Stimulated activated CD8-positive, alpha-beta memory T cell treated with anti-CD3 and anti-CD28 coated beads, Interleukin-7, amount 100 ng/mL, for 48 hours (primary cell): ENCODE results near the gene HES4.
"Not testable (repeated sequence)": the region's sequence is repeated elsewhere in the genome, so short reads cannot be mapped to it uniquely, and the experiment has no call there.

Experiments
- DNase-seq, 2 donors: peaks; one replicate each; pipeline ENCODE4 v3.0.0-alpha.2; 2020; ENCODE audit warnings: low read depth in 1 of 2; ENCODE audit errors: extremely low read depth in 1 of 2

HES4 gene

GRCh38 chr1:981491-981954 lies 18.4 kb downstream of the HES4 start:
- DNase-seq: no peak

GRCh38 chr1:980602-981395 lies 19.1 kb downstream of the HES4 start:
- DNase-seq: no peak

GRCh38 chr1:980137-980571 lies 19.7 kb downstream of the HES4 start:
- DNase-seq: no peak

- DNase-seq: no peak
Measured at GRCh38 chr1:979744-980072, 20.2 kb downstream of the HES4 start.

- no peak for DNase-seq
Measured at GRCh38 chr1:978835-979743, 20.8 kb downstream of the HES4 start.

GRCh38 chr1:978069-978834 lies 21.6 kb downstream of the HES4 start:
- no peak for DNase-seq

GRCh38 chr1:976791-977190 lies 23.1 kb downstream of the HES4 start:
- not testable (repeated sequence) for DNase-seq

GRCh38 chr1:975896-976683 lies 23.8 kb downstream of the HES4 start:
- peak in 1 of 2 donors; percentile 42 for DNase-seq

GRCh38 chr1:975365-975764 lies 24.5 kb downstream of the HES4 start:
- DNase-seq: no peak

GRCh38 chr1:974687-975328 lies 25.1 kb downstream of the HES4 start:
- no peak for DNase-seq

GRCh38 chr1:974293-974640 lies 25.6 kb downstream of the HES4 start:
- no peak for DNase-seq

GRCh38 chr1:973459-974292 lies 26.2 kb downstream of the HES4 start:
- no peak for DNase-seq

- DNase-seq: no peak
Measured at GRCh38 chr1:972726-973458, 27.0 kb downstream of the HES4 start.

GRCh38 chr1:971751-972506 lies 28.0 kb downstream of the HES4 start:
- DNase-seq: no peak

- no peak for DNase-seq
Measured at GRCh38 chr1:970973-971730, 28.7 kb downstream of the HES4 start.

- no peak for DNase-seq
Measured at GRCh38 chr1:970242-970972, 29.5 kb downstream of the HES4 start.
